Osteocyte (in vitro differentiated cells): Measurements from ENCODE around the gene HLA-DMA. TPM values are rescaled to one million over a fixed set of nuclear protein-coding genes. Genes with fewer than 3 reads are reported as not detected.
A peak's percentile ranks its signal among the peaks of the same experiment; 100 is the strongest.

Source experiments
- DNase-seq: peaks from one replicate; pipeline ENCODE4 v3.0.0; 2021; ENCODE audit warnings: mixed read lengths; ENCODE audit not compliant: unreplicated experiment; ENCODE audit errors: extremely low spot score
- H3K27ac Mint-ChIP-seq: one replicate; pipeline ENCODE4 v1.8.0; 2021; ENCODE audit warnings: mild to moderate bottlenecking, mixed read lengths; ENCODE audit not compliant: unreplicated experiment
- H3K27me3 Mint-ChIP-seq: one replicate; pipeline ENCODE4 v1.8.0; 2021; ENCODE audit warnings: mixed read lengths; ENCODE audit not compliant: unreplicated experiment
- H3K36me3 Mint-ChIP-seq: one replicate; pipeline ENCODE4 v1.8.0; 2021; ENCODE audit warnings: mixed read lengths; ENCODE audit not compliant: unreplicated experiment
- H3K4me1 Mint-ChIP-seq: one replicate; pipeline ENCODE4 v1.8.0; 2021; ENCODE audit warnings: mixed read lengths; ENCODE audit not compliant: unreplicated experiment
- H3K4me3 Mint-ChIP-seq: one replicate; pipeline ENCODE4 v1.8.0; 2021; ENCODE audit warnings: mild to moderate bottlenecking, moderate library complexity, mixed read lengths; ENCODE audit not compliant: unreplicated experiment
- H3K9me3 Mint-ChIP-seq: one replicate; pipeline ENCODE4 v1.8.0; 2021; ENCODE audit warnings: mixed read lengths; ENCODE audit not compliant: unreplicated experiment
- total RNA-seq: library from RNA; stranded (reverse); gene quantifications from 2 replicates; pipeline ENCODE4 v1.2.1, GENCODE V29; 2021
- TF ChIP-seq, protein P1 (sequence below): fragments of 200-600 bp; sonication (generic); IDR thresholded peaks from 2 replicates; pipeline ENCODE4 v1.5.0; 2021; ENCODE audit warnings: antibody characterized with exemption, mild to moderate bottlenecking, moderate library complexity

The HLA-DMA gene
- total RNA-seq, 1 donor from 2014 or later: 3.0 TPM

DNA sequence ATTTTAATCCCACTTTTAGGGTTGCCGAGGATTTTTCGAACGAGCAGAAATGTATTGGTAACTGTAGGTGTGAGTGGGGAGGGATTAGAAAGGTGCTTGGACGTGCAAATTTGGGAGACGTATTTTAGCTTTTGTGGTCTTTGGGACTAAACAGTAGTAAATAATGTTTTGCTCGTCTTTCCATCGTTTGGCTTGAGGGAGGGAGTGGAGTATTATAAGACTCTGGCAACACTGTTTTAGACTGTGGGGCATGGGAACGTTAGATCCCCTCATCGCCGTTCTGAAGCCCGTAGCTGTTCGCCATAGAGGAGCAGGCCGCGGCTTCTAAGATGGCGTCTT, 18.3 kb upstream of the HLA-DMA start:
- Mint-ChIP-seq H3K27ac (peak overlapping the region; percentile 100), H3K9me3 (no peaks in the 10 kb centered on the region), H3K4me3 (peak overlapping the region; percentile 91), H3K36me3 (peaks cover 43% of the 10 kb centered on the region), H3K27me3 (no peaks in the 10 kb centered on the region), H3K4me1 (peaks cover 33% of the 10 kb centered on the region)
- TF ChIP-seq, protein P1, sequence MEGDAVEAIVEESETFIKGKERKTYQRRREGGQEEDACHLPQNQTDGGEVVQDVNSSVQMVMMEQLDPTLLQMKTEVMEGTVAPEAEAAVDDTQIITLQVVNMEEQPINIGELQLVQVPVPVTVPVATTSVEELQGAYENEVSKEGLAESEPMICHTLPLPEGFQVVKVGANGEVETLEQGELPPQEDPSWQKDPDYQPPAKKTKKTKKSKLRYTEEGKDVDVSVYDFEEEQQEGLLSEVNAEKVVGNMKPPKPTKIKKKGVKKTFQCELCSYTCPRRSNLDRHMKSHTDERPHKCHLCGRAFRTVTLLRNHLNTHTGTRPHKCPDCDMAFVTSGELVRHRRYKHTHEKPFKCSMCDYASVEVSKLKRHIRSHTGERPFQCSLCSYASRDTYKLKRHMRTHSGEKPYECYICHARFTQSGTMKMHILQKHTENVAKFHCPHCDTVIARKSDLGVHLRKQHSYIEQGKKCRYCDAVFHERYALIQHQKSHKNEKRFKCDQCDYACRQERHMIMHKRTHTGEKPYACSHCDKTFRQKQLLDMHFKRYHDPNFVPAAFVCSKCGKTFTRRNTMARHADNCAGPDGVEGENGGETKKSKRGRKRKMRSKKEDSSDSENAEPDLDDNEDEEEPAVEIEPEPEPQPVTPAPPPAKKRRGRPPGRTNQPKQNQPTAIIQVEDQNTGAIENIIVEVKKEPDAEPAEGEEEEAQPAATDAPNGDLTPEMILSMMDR: no peak
- DNase-seq: no peak

DNA sequence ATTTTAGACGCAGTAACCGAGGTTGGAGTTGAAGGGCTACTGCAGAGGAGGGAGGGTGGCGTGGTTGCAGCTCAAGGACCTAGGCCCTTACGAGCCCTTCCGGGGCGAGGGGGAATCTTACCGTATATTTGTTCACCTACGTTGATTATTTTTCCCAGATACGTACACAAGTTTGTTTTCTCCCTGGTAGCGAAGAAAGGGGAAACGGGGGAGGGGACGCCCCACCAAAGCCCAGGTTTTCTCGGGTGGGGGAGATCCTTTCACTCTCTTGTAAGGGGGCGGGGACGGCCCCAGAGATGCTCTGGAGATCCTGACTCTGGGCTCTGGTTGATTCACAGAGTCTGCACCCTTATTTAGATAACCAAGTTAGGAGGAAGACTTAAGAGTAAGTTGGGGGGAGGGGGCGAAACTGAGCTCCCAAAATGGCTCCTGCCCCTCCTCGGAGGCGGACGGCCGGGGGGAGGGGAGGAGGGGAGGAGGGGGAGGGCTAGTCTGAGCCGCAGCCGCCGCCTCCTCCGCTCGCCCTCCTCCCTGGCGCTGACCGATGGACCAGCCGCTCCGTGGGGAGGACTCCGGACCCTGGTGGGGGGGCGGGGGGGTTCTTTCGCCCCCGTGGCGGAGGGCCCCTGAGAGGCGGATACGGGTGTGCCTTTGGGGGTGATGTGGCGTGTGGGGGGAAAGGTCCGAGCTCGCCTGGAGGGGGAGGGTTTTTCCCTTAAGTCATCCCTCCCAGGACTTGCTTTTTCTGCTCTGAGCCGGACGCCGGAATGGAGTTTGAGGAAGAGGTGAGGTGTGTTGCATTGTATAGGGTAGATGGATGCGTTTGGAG, 17.7 kb upstream of the HLA-DMA start:
- no peaks in the 10 kb centered on the region for H3K9me3 Mint-ChIP-seq
- H3K27ac Mint-ChIP-seq: peak overlapping the region; percentile 100
- peak; percentile 94 for DNase-seq
- H3K4me1 Mint-ChIP-seq: peaks cover 31% of the 10 kb centered on the region
- TF ChIP-seq, protein P1: peak; percentile 4
- no peaks in the 10 kb centered on the region for H3K27me3 Mint-ChIP-seq
- peaks cover 37% of the 10 kb centered on the region for H3K36me3 Mint-ChIP-seq
- H3K4me3 Mint-ChIP-seq: peak overlapping the region; percentile 91

DNA sequence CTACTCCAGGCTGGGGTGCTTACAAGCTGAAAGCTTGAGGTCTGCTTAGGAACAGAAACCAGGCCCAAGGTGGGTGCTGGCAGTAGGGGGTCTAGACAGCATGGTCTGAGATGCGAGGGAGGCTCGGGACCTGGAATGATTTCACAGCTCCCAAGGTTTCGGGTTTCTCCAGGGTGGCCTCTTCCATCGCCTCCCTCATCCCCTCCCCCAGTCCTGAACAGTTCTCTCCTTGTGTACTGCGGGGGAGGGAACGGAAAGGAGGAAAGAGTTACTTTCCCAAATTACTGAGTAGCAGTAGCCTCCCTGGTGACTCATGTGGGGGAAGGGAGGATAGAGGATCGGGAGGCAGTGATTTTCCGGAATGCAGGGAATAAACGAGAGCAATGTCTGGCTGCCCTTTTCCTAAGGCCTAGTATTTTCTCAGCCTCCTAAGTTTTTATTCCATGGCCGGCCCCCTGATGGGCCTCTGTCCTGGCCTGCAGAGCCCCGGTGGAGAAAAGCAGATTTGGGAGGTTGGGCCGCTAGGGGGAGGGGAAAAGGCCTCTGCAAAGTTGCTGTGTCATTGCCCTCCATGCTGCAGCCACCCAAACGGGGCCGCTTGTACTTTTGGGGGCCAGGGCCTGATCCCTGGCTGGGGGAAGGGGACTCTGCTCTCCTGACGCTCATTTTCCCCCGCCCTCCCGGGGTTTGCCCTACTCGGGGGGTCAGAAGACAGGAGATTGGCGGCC, 17.0 kb upstream of the HLA-DMA start:
- no peaks in the 10 kb centered on the region for H3K9me3 Mint-ChIP-seq
- peak overlapping the region; percentile 91 for H3K4me3 Mint-ChIP-seq
- H3K36me3 Mint-ChIP-seq: peaks cover 29% of the 10 kb centered on the region
- peaks cover 27% of the 10 kb centered on the region for H3K4me1 Mint-ChIP-seq
- H3K27me3 Mint-ChIP-seq: no peaks in the 10 kb centered on the region
- TF ChIP-seq, protein P1: peak; percentile 39
- peak; percentile 88 for DNase-seq
- H3K27ac Mint-ChIP-seq: peak overlapping the region; percentile 100

DNA sequence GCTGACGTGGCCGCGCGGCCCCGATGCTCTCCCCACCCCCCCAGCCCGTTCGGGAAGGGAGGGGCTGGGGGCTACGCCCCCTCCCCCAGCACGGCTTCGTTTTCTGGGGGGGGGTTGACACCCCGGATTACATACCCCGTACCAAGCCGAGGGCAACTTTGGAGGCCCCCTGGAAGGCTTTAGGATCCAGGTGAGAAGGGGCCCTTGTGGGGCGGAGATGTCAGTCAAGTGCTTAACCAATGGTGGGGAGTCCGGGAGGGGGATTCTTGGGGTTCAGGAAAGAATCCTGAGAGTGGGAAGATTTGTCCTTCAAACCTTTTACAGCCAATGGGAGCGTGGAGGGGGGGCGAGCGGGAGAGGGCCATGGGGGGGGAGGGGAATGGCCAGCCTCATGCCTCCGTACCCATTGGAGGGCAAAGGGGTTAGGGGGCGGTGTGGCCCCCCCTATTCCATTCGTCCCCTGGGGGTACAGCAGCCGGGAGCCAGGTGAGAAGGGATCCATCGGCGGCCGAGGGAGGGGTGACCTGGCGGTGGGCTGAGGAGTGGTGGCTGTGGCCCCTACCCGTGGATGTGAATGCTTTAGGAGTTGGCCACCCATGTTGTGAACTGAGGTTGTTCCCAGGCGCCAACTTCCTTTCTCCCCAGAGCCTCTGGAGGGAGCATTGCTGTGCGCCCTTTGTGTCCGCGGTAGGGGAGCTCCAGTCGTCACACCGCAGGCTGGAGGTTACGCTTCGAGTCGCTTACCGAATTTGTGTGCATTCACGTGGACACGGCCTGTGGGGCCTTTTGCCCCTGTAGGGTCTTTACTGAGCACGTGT, 16.2 kb upstream of the HLA-DMA start:
- peak; percentile 87 for DNase-seq
- Mint-ChIP-seq H3K27ac (peak overlapping the region; percentile 100), H3K9me3 (no peaks in the 10 kb centered on the region), H3K27me3 (no peaks in the 10 kb centered on the region), H3K4me1 (peaks cover 24% of the 10 kb centered on the region), H3K36me3 (peaks cover 22% of the 10 kb centered on the region), H3K4me3 (peak overlapping the region; percentile 91)
- TF ChIP-seq, protein P1: no peak
